NB4 (cell line): ENCODE results near the gene PIGQ.

ENCODE experiments used
- POLR2A ChIP-seq: IDR thresholded peaks from 2 replicates; pipeline ENCODE4 v1.6.1; 2011; ENCODE audit warnings: mild to moderate bottlenecking; ENCODE audit not compliant: insufficient read length; ENCODE audit errors: extremely low read depth
- TF ChIP-seq, protein P1 (sequence below): IDR thresholded peaks from one replicate; pipeline ENCODE4 v1.5.1; 2012; ENCODE audit warnings: low read depth, low read length

DNA sequence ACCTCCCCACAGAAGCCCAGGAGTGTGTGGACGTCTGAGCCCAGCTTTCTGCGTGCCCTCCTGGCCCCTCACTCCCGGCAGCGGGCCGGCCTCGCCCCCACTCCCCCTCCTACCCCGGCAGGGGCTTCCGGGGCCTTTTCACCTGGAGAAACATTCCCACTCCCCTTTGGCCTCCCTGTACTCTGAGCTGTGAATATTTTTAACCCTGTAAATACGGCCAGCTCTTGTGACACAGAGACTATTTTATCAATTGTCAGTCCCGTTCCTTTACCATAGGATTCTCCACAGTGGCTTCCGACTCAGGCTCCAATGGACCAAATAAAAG lies 15.5 kb upstream of the PIGQ start:
- TF ChIP-seq POLR2A: no peak
- TF ChIP-seq, protein P1, sequence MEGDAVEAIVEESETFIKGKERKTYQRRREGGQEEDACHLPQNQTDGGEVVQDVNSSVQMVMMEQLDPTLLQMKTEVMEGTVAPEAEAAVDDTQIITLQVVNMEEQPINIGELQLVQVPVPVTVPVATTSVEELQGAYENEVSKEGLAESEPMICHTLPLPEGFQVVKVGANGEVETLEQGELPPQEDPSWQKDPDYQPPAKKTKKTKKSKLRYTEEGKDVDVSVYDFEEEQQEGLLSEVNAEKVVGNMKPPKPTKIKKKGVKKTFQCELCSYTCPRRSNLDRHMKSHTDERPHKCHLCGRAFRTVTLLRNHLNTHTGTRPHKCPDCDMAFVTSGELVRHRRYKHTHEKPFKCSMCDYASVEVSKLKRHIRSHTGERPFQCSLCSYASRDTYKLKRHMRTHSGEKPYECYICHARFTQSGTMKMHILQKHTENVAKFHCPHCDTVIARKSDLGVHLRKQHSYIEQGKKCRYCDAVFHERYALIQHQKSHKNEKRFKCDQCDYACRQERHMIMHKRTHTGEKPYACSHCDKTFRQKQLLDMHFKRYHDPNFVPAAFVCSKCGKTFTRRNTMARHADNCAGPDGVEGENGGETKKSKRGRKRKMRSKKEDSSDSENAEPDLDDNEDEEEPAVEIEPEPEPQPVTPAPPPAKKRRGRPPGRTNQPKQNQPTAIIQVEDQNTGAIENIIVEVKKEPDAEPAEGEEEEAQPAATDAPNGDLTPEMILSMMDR: no peak
